ENCODE measurements around the gene CACNB2.

- no peak for TF ChIP-seq POLR2A (IDR thresholded peaks at IDR 0.05; ENCODE audit: insufficient read depth in 1 of 2, low read depth in 2 of 2, low read length in 2 of 2)
- no peak for TF ChIP-seq MAFF (IDR thresholded peaks at IDR 0.05; ENCODE audit: low read depth, low read length)
- no peak for TF ChIP-seq PPARG (CRISPR knock-in tag; conservative IDR thresholded peaks at IDR 0.05)
- TF ChIP-seq POLR2AphosphoS5 (IDR thresholded peaks at IDR 0.05; ENCODE audit: low read depth, low read length), result no peak
- no peak for TF ChIP-seq CTCF (CRISPR knock-in tag; IDR thresholded peaks at IDR 0.05)
- no peak for TF ChIP-seq MED13 (CRISPR knock-in tag; IDR thresholded peaks at IDR 0.05)
- no peak for TF ChIP-seq PCBP2 (optimal IDR thresholded peaks at IDR 0.05; ENCODE audit: low read depth, low read length, poor library complexity, severe bottlenecking)
- TF ChIP-seq, protein P1, sequence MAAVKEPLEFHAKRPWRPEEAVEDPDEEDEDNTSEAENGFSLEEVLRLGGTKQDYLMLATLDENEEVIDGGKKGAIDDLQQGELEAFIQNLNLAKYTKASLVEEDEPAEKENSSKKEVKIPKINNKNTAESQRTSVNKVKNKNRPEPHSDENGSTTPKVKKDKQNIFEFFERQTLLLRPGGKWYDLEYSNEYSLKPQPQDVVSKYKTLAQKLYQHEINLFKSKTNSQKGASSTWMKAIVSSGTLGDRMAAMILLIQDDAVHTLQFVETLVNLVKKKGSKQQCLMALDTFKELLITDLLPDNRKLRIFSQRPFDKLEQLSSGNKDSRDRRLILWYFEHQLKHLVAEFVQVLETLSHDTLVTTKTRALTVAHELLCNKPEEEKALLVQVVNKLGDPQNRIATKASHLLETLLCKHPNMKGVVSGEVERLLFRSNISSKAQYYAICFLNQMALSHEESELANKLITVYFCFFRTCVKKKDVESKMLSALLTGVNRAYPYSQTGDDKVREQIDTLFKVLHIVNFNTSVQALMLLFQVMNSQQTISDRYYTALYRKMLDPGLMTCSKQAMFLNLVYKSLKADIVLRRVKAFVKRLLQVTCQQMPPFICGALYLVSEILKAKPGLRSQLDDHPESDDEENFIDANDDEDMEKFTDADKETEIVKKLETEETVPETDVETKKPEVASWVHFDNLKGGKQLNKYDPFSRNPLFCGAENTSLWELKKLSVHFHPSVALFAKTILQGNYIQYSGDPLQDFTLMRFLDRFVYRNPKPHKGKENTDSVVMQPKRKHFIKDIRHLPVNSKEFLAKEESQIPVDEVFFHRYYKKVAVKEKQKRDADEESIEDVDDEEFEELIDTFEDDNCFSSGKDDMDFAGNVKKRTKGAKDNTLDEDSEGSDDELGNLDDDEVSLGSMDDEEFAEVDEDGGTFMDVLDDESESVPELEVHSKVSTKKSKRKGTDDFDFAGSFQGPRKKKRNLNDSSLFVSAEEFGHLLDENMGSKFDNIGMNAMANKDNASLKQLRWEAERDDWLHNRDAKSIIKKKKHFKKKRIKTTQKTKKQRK (IDR thresholded peaks at IDR 0.05; ENCODE audit: low read length), result no peak
- TF ChIP-seq ZMYM3 (CRISPR knock-in tag; IDR thresholded peaks at IDR 0.05), result no peak
- TF ChIP-seq BCLAF1 (IDR thresholded peaks at IDR 0.05), result no peak
- no peak for TF ChIP-seq ZNF597 (CRISPR knock-in tag; IDR thresholded peaks at IDR 0.05)
- TF ChIP-seq AFF4 (CRISPR knock-in tag; IDR thresholded peaks at IDR 0.05), result no peak
- no peak for TF ChIP-seq ZNF850 (CRISPR knock-in tag; conservative IDR thresholded peaks at IDR 0.05)
- no peak for TF ChIP-seq ZNF562 (CRISPR knock-in tag; IDR thresholded peaks at IDR 0.05; ENCODE audit: borderline replicate concordance)
Measured at GRCh38 chr10:18332484-18332883, 192.3 kb downstream of the CACNB2 start.
